Keratinocyte (primary cell): ENCODE measurements around the gene PRKN. TPM values are rescaled to one million over a fixed set of nuclear protein-coding genes. Genes with fewer than 3 reads are reported as not detected.

Source experiments
- DNase-seq: peaks from one replicate; pipeline ENCODE4 v3.0.0-alpha.2; 2011; ENCODE audit warnings: low read depth, missing footprints, low spot score
- FAIRE-seq: peaks from 2 replicates; lab custom pipeline; 2011; peaks lifted over from hg19 to GRCh38; lab: Jason Lieb, UNC
- H2AFZ ChIP-seq: 2 replicates; pipeline ENCODE4 v1.6.0; 2012; ENCODE audit warnings: low read length, control low read depth, inconsistent platforms; ENCODE audit not compliant: control insufficient read depth
- H3K27ac ChIP-seq: 2 replicates; pipeline ENCODE4 v1.5.1; 2011; ENCODE audit warnings: low read length; ENCODE audit not compliant: control insufficient read depth, insufficient read depth
- H3K27me3 ChIP-seq: 3 replicates; pipeline ENCODE4 v1.6.0; 2011; ENCODE audit warnings: low read length; ENCODE audit not compliant: control insufficient read depth, insufficient read depth; ENCODE audit errors: extremely low read depth
- H3K36me3 ChIP-seq, 2 experiments: 2 replicates in 1 of 2; 3 replicates in 1 of 2; pipeline ENCODE4 v1.5.1; 2011; ENCODE audit warnings: low read length in 2 of 2, mild to moderate bottlenecking in 1 of 2; ENCODE audit not compliant: control insufficient read depth in 2 of 2, insufficient read depth in 2 of 2; ENCODE audit errors: extremely low read depth in 1 of 2
- H3K4me1 ChIP-seq: 3 replicates; pipeline ENCODE4 v1.5.1; 2011; ENCODE audit warnings: low read length; ENCODE audit not compliant: control insufficient read depth, insufficient read depth; ENCODE audit errors: extremely low read depth
- H3K4me2 ChIP-seq: 3 replicates; pipeline ENCODE4 v1.6.0; 2011; ENCODE audit warnings: low read depth, low read length; ENCODE audit not compliant: control insufficient read depth, insufficient read depth; ENCODE audit errors: extremely low read depth
- H3K4me3 ChIP-seq, 3 experiments: fragments of 200-600 bp in 1 of 3; sonication (generic) in 1 of 3; 2 replicates in 2 of 3; 3 replicates in 1 of 3; pipeline ENCODE4 v1.5.1; 2011 to 2016; ENCODE audit warnings: low read length in 3 of 3, mild to moderate bottlenecking in 3 of 3, control low read depth in 2 of 3, inconsistent platforms in 1 of 3, low read depth in 1 of 3, mixed read lengths in 1 of 3, mixed run types in 1 of 3, moderate library complexity in 1 of 3; ENCODE audit not compliant: control insufficient read depth in 2 of 3, insufficient read depth in 2 of 3; ENCODE audit errors: extremely low read depth in 1 of 3
- H3K79me2 ChIP-seq: 2 replicates; pipeline ENCODE4 v1.6.0; 2012; ENCODE audit warnings: low read length; ENCODE audit not compliant: control insufficient read depth, insufficient read depth
- H3K9ac ChIP-seq: 3 replicates; pipeline ENCODE4 v1.6.0; 2011; ENCODE audit warnings: low read length; ENCODE audit not compliant: control insufficient read depth, insufficient read depth; ENCODE audit errors: extremely low read depth
- H3K9me1 ChIP-seq: 3 replicates; pipeline ENCODE4 v1.6.0; 2011; ENCODE audit warnings: low read length; ENCODE audit not compliant: control insufficient read depth, insufficient read depth; ENCODE audit errors: extremely low read depth
- H3K9me3 ChIP-seq: 2 replicates; pipeline ENCODE4 v1.5.1; 2012; ENCODE audit warnings: low read depth, low read length; ENCODE audit not compliant: control insufficient read depth
- H4K20me1 ChIP-seq: 3 replicates; pipeline ENCODE4 v1.6.0; 2011; ENCODE audit warnings: low read length; ENCODE audit not compliant: control insufficient read depth, insufficient read depth; ENCODE audit errors: extremely low read depth
- EZH2 ChIP-seq: IDR thresholded peaks from one replicate; pipeline ENCODE4 v1.6.1; 2012; ENCODE audit warnings: inconsistent platforms, mild to moderate bottlenecking, low read length, moderate library complexity
- dilution Hi-C: fragments of 300-500 bp; cut with MboI; formaldehyde crosslinking; loops from one replicate; pipeline ENCODE4 v1.7.0; 2020; ENCODE audit warnings: low sequenced_read_pairs; ENCODE audit not compliant: extremely low pct_ligation_motif_present
- polyA plus RNA-seq, 5 experiments: library from polyadenylated mRNA; depleted of rRNA in 3 of 5; stranded (reverse) in 3 of 5; stranded (forward) in 1 of 5; unstranded in 1 of 5; fragments of >200 nt; gene quantifications; 1 replicate in 1 of 5; 2 replicates in 3 of 5; 3 replicates in 1 of 5; pipeline versions ENCODE4 v1.2.1 to v1.2.3, GENCODE V29; 2011 to 2012; ENCODE audit warnings: missing spikeins in 2 of 5, low read depth in 1 of 5, low replicate concordance in 1 of 5
- TF ChIP-seq, protein P1 (sequence below), 3 experiments: IDR thresholded peaks in 1 of 3; conservative IDR thresholded peaks in 1 of 3; optimal IDR thresholded peaks in 1 of 3; 2 replicates in 2 of 3; 3 replicates in 1 of 3; pipeline versions ENCODE3 to v1.5.1; 2011; ENCODE audit warnings: low read length in 3 of 3, mild to moderate bottlenecking in 3 of 3, moderate library complexity in 2 of 3, control low read depth in 1 of 3, inconsistent platforms in 1 of 3; ENCODE audit not compliant: insufficient read depth in 2 of 3; ENCODE audit errors: extremely low read depth in 1 of 3

Gene PRKN
- polyA plus RNA-seq, 1 donor (not counting 4 experiments of a cell fraction or from before 2014, with no cell fraction given): 0.67 TPM

DNA sequence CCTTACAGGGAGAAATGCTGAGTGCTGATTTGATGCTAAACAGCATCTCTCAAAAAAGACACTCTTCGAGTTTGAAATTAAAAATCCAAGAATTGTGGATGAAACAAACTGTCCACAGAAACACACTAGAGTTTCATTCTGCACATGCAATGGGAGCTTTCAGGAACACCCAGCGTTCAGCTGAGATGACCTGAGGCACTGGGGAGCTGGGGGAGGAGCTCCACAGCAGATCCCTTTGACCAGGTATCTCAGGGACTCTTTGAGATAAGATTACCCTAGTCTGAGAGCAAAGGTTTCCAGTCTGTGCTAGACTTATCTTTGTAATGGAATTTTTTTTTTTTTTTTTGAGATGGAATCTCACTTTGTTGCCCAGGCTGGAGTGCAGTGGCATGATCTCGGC lies 1382.9 kb downstream of the PRKN start:
- no peaks in the 10 kb centered on the region for H3K79me2 ChIP-seq
- no peak overlapping the region for H2AFZ ChIP-seq
- FAIRE-seq (no peak), DNase-seq (no peak)
- no peaks in the 10 kb centered on the region for H3K4me1 ChIP-seq
- H3K4me2 ChIP-seq: no peak overlapping the region
- TF ChIP-seq EZH2: no peak
- TF ChIP-seq, protein P1, sequence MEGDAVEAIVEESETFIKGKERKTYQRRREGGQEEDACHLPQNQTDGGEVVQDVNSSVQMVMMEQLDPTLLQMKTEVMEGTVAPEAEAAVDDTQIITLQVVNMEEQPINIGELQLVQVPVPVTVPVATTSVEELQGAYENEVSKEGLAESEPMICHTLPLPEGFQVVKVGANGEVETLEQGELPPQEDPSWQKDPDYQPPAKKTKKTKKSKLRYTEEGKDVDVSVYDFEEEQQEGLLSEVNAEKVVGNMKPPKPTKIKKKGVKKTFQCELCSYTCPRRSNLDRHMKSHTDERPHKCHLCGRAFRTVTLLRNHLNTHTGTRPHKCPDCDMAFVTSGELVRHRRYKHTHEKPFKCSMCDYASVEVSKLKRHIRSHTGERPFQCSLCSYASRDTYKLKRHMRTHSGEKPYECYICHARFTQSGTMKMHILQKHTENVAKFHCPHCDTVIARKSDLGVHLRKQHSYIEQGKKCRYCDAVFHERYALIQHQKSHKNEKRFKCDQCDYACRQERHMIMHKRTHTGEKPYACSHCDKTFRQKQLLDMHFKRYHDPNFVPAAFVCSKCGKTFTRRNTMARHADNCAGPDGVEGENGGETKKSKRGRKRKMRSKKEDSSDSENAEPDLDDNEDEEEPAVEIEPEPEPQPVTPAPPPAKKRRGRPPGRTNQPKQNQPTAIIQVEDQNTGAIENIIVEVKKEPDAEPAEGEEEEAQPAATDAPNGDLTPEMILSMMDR (optimal IDR thresholded peaks at IDR 0.05 in 1 of 3, IDR thresholded peaks at IDR 0.05 in 1 of 3, conservative IDR thresholded peaks at IDR 0.05 in 1 of 3; ENCODE audit: extremely low read depth in 1 of 3, insufficient read depth in 2 of 3, low read length in 3 of 3): no peak
- no peaks in the 10 kb centered on the region for H3K36me3 ChIP-seq
- no peaks in the 10 kb centered on the region for H4K20me1 ChIP-seq
- H3K27me3 ChIP-seq: no peaks in the 10 kb centered on the region
- H3K4me3 ChIP-seq: no peak overlapping the region
- no peak overlapping the region for H3K27ac ChIP-seq
- no peak overlapping the region for H3K9ac ChIP-seq
- H3K9me1 ChIP-seq: no peaks in the 10 kb centered on the region
- dilution Hi-C loops: no loop called here
- no peaks in the 10 kb centered on the region for H3K9me3 ChIP-seq

DNA sequence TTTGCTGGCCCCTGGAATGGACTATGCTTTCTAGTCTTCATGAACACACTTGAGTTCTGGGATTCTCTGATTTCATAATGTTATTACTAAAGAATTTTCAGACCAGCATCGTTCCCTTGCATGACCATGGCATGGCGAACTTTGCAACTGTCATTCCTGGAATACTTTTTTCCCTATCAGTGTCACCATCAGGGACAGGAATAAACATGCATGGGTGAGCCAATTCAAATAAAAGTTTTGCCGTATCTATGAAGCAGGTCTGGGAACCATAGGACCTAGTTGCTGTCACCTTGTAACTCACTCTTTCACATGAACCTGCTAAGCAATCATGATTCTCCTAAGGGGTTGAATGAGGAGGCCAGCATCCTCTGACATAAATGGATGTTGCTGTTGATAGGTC lies 1385.5 kb downstream of the PRKN start:
- H3K27ac ChIP-seq: no peak overlapping the region
- no peaks in the 10 kb centered on the region for H3K27me3 ChIP-seq
- dilution Hi-C loops: no loop called here
- H3K9ac ChIP-seq: no peak overlapping the region
- H3K4me3 ChIP-seq: no peak overlapping the region
- no peaks in the 10 kb centered on the region for H3K79me2 ChIP-seq
- H4K20me1 ChIP-seq: no peaks in the 10 kb centered on the region
- H3K4me2 ChIP-seq: no peak overlapping the region
- no peaks in the 10 kb centered on the region for H3K9me1 ChIP-seq
- H2AFZ ChIP-seq: no peak overlapping the region
- FAIRE-seq (no peak), DNase-seq (no peak)
- no peaks in the 10 kb centered on the region for H3K4me1 ChIP-seq
- TF ChIP-seq, protein P1 (optimal IDR thresholded peaks at IDR 0.05 in 1 of 3, IDR thresholded peaks at IDR 0.05 in 1 of 3, conservative IDR thresholded peaks at IDR 0.05 in 1 of 3; ENCODE audit: extremely low read depth in 1 of 3, insufficient read depth in 2 of 3, low read length in 3 of 3): no peak
- no peak for TF ChIP-seq EZH2
- H3K36me3 ChIP-seq: no peaks in the 10 kb centered on the region
- no peaks in the 10 kb centered on the region for H3K9me3 ChIP-seq
